HEK293 (cell line): ENCODE data around the gene AFF1.
A peak's percentile ranks its signal among the peaks of the same experiment; 100 is the strongest.

Experiments
- CTCF ChIA-PET: fragments of 350-600 bp; formaldehyde crosslinking; extraction: SDS; loops from one replicate; lab custom pipeline; 2021; ENCODE audit warnings: antibody characterized with exemption; lab: Yijun Ruan, JAX
- POLR2A ChIA-PET: fragments of 300-600 bp; formaldehyde crosslinking; extraction: SDS; loops from one replicate; lab custom pipeline; 2020; ENCODE audit warnings: antibody characterized with exemption, inconsistent platforms; lab: Yijun Ruan, JAX
- H3K27ac ChIP-seq: fragments of 200-500 bp; sonication (Bioruptor generic); 2 replicates; pipeline ENCODE4 v1.5.1; 2014; ENCODE audit warnings: low read depth, low read length, control low read depth, inconsistent platforms; ENCODE audit errors: extremely low read depth
- H3K36me3 ChIP-seq, 2 experiments: fragments of 200-500 bp in 1 of 2; sonication (Bioruptor generic) in 1 of 2; 1 replicate in 1 of 2; 2 replicates in 1 of 2; pipeline ENCODE4 v1.5.1; 2014 to 2017; ENCODE audit warnings: inconsistent platforms in 2 of 2, low read length in 2 of 2; ENCODE audit not compliant: control insufficient read depth in 2 of 2, insufficient read depth in 1 of 2
- H3K4me1 ChIP-seq: fragments of 200-500 bp; sonication (Bioruptor generic); 2 replicates; pipeline ENCODE4 v1.5.1; 2014; ENCODE audit warnings: mild to moderate bottlenecking, low read length, inconsistent platforms; ENCODE audit not compliant: control insufficient read depth, insufficient read depth
- H3K4me3 ChIP-seq: 2 replicates; pipeline ENCODE4 v1.5.1; 2011; ENCODE audit warnings: low read depth, mild to moderate bottlenecking, control low read depth, low read length, moderate library complexity
- H3K9me3 ChIP-seq: fragments of 200-500 bp; sonication (Bioruptor generic); 2 replicates; pipeline ENCODE4 v1.5.1; 2014; ENCODE audit warnings: low read depth, low read length, inconsistent platforms; ENCODE audit not compliant: control insufficient read depth, insufficient read depth
- BCL6B ChIP-seq: fragments of 450-650 bp; formaldehyde crosslinking; IDR thresholded peaks from 2 replicates; pipeline ENCODE4 v1.5.1; 2017; ENCODE audit warnings: missing biosample characterization, missing genetic modification characterization
- PRDM1 ChIP-seq: fragments of 450-650 bp; formaldehyde crosslinking; IDR thresholded peaks from 2 replicates; pipeline ENCODE4; 2016; ENCODE audit warnings: missing biosample characterization, missing genetic modification characterization
- TCF7L2 ChIP-seq: IDR thresholded peaks from 2 replicates; pipeline ENCODE4 v1.6.1; 2011; ENCODE audit warnings: low read depth, mild to moderate bottlenecking, inconsistent platforms, low read length, moderate library complexity, borderline replicate concordance
- ZBTB20 ChIP-seq: fragments of 450-650 bp; formaldehyde crosslinking; IDR thresholded peaks from 2 replicates; pipeline ENCODE4 v1.5.1; 2016; ENCODE audit warnings: missing biosample characterization, missing genetic modification characterization
- ZFP3 ChIP-seq: fragments of 450-650 bp; formaldehyde crosslinking; IDR thresholded peaks from 2 replicates; pipeline ENCODE4 v1.5.1; 2016; ENCODE audit warnings: low read depth, missing biosample characterization, missing genetic modification characterization
- ZNF148 ChIP-seq: fragments of 450-650 bp; formaldehyde crosslinking; IDR thresholded peaks from 2 replicates; pipeline ENCODE4 v1.5.0; 2017; ENCODE audit warnings: missing biosample characterization, missing genetic modification characterization, borderline replicate concordance
- ZNF174 ChIP-seq: fragments of 450-650 bp; formaldehyde crosslinking; IDR thresholded peaks from 2 replicates; pipeline ENCODE4 v1.5.0; 2017; ENCODE audit warnings: missing biosample characterization, mild to moderate bottlenecking, missing genetic modification characterization
- ZNF184 ChIP-seq: fragments of 450-650 bp; IDR thresholded peaks from 2 replicates; pipeline ENCODE4 v1.5.1; 2018; ENCODE audit warnings: missing biosample characterization, mild to moderate bottlenecking, missing genetic modification characterization
- ZNF239 ChIP-seq: fragments of 450-650 bp; formaldehyde crosslinking; IDR thresholded peaks from 2 replicates; pipeline ENCODE4 v1.5.1; 2016; ENCODE audit warnings: missing biosample characterization, missing genetic modification characterization
- ZNF362 ChIP-seq: fragments of 450-650 bp; formaldehyde crosslinking; IDR thresholded peaks from 2 replicates; pipeline ENCODE4 v1.5.1; 2016; ENCODE audit warnings: missing biosample characterization, missing genetic modification characterization
- ZNF366 ChIP-seq: fragments of 450-650 bp; formaldehyde crosslinking; conservative IDR thresholded peaks from 2 replicates; pipeline ENCODE4 v1.5.1; 2016; ENCODE audit warnings: missing biosample characterization, missing genetic modification characterization
- ZNF423 ChIP-seq: fragments of 450-650 bp; formaldehyde crosslinking; IDR thresholded peaks from 2 replicates; pipeline ENCODE4 v1.5.1; 2016; ENCODE audit warnings: missing biosample characterization, missing genetic modification characterization
- ZNF433 ChIP-seq: fragments of 450-650 bp; formaldehyde crosslinking; IDR thresholded peaks from 2 replicates; pipeline ENCODE4 v1.5.1; 2016; ENCODE audit warnings: missing biosample characterization, missing genetic modification characterization, low read depth
- ZNF580 ChIP-seq: fragments of 450-650 bp; formaldehyde crosslinking; IDR thresholded peaks from 2 replicates; pipeline ENCODE4 v1.5.1; 2016; ENCODE audit warnings: missing biosample characterization, missing genetic modification characterization
- ZNF596 ChIP-seq: fragments of 450-650 bp; IDR thresholded peaks from 2 replicates; pipeline ENCODE4 v1.5.0; 2018; ENCODE audit warnings: missing biosample characterization, mild to moderate bottlenecking, missing genetic modification characterization, moderate library complexity
- ZNF701 ChIP-seq: fragments of 450-650 bp; formaldehyde crosslinking; IDR thresholded peaks from 2 replicates; pipeline ENCODE4 v1.5.1; 2016; ENCODE audit warnings: missing biosample characterization, missing genetic modification characterization
- ZNF707 ChIP-seq: fragments of 450-650 bp; formaldehyde crosslinking; IDR thresholded peaks from 2 replicates; pipeline ENCODE4 v1.5.1; 2016; ENCODE audit warnings: missing biosample characterization, missing genetic modification characterization
- ZSCAN16 ChIP-seq: fragments of 450-650 bp; formaldehyde crosslinking; IDR thresholded peaks from 2 replicates; pipeline ENCODE4 v1.5.1; 2016; ENCODE audit warnings: missing biosample characterization, missing genetic modification characterization
- TF ChIP-seq, protein P1 (sequence below): fragments of 450-650 bp; formaldehyde crosslinking; IDR thresholded peaks from 2 replicates; pipeline ENCODE4 v1.5.1; 2016; ENCODE audit warnings: missing biosample characterization, missing genetic modification characterization
- TF ChIP-seq, protein P2 (sequence below): fragments of 450-650 bp; formaldehyde crosslinking; IDR thresholded peaks from 2 replicates; pipeline ENCODE4 v1.5.1; 2016; ENCODE audit warnings: missing biosample characterization, missing genetic modification characterization
- TF ChIP-seq, protein P3 (sequence below): fragments of 450-650 bp; formaldehyde crosslinking; IDR thresholded peaks from 2 replicates; pipeline ENCODE4 v1.5.1; 2016; ENCODE audit warnings: missing biosample characterization, missing genetic modification characterization
- TF ChIP-seq, protein P4 (sequence below): fragments of 450-650 bp; formaldehyde crosslinking; IDR thresholded peaks from 2 replicates; pipeline ENCODE4 v1.5.1; 2017; ENCODE audit warnings: missing biosample characterization, missing genetic modification characterization

AFF1 gene

DNA sequence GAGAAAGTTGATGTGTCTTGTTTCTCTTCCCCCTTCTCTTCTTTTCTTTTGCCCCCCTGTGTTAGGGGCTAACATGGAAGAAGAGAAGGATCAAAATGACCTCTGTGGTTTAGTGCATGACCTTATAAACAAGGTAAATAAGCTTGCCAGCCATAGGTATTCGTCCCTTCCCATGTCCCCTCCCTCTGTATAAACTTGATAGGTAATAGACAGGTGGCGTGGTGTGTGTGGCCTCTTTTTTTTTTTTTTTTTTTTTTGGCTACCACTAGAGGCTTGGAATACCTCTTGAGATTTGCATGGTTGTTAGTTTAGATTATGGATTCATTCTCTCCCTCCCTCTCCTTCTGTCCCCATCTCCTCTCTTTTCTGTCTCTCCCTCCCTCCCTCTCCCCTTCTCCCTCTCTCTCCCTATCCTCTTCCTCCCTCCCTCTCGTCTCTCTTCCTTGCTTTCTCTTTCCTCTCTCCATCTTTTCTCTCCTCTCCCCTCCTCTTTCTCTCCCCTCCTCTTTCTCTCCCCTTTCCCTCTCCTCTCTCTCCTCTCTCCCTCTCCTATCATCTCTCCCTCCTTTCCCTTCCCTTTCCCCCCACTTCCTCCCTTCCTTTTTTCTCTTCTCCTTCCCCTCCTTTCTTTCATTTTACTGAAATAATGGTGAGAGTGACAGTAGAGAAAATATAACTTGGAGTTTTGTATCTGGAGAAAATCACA is 134.4 kb downstream of the AFF1 start:
- Histone ChIP-seq H3K9me3 (no peaks in the 10 kb centered on the region), H3K27ac (no peak overlapping the region), H3K4me1 (peaks cover 20% of the 10 kb centered on the region), H3K36me3 (no peaks in the 10 kb centered on the region), H3K4me3 (no peak overlapping the region)
- ChIA-PET POLR2A (no interaction called here), CTCF (interaction anchor here (1.2 kb wide), 1 partner anchor 15 kb away, joined by 3 read pairs; no protein-coding TSS in a partner anchor)
- TF ChIP-seq ZNF423 (tag by site-specific recombination) (no peak), ZNF362 (tag by site-specific recombination) (0 out of 2 replicates have a peak, but pooled peaks have one; percentile 22), ZNF148 (tag by site-specific recombination) (no peak), ZNF701 (tag by site-specific recombination) (no peak), PRDM1 (peak; percentile 100), ZFP3 (tag by site-specific recombination) (no peak), ZNF239 (peak; percentile 79; the same call in 1 of the 2 replicates), ZBTB20 (no peak), ZNF596 (tag by site-specific recombination) (peak; percentile 30; the same call in 1 of the 2 replicates), TCF7L2 (no peak), ZNF580 (no peak), ZNF174 (no peak), ZNF184 (tag by site-specific recombination) (no peak), ZNF433 (tag by site-specific recombination) (no peak), BCL6B (tag by site-specific recombination) (no peak), ZNF707 (tag by site-specific recombination) (no peak), ZSCAN16 (tag by site-specific recombination) (no peak), ZNF366 (peak; percentile 82)
- TF ChIP-seq, protein P1, sequence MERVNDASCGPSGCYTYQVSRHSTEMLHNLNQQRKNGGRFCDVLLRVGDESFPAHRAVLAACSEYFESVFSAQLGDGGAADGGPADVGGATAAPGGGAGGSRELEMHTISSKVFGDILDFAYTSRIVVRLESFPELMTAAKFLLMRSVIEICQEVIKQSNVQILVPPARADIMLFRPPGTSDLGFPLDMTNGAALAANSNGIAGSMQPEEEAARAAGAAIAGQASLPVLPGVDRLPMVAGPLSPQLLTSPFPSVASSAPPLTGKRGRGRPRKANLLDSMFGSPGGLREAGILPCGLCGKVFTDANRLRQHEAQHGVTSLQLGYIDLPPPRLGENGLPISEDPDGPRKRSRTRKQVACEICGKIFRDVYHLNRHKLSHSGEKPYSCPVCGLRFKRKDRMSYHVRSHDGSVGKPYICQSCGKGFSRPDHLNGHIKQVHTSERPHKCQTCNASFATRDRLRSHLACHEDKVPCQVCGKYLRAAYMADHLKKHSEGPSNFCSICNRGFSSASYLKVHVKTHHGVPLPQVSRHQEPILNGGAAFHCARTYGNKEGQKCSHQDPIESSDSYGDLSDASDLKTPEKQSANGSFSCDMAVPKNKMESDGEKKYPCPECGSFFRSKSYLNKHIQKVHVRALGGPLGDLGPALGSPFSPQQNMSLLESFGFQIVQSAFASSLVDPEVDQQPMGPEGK = peak; percentile 46; the same call in 1 of the 2 replicates
- TF ChIP-seq, protein P2, sequence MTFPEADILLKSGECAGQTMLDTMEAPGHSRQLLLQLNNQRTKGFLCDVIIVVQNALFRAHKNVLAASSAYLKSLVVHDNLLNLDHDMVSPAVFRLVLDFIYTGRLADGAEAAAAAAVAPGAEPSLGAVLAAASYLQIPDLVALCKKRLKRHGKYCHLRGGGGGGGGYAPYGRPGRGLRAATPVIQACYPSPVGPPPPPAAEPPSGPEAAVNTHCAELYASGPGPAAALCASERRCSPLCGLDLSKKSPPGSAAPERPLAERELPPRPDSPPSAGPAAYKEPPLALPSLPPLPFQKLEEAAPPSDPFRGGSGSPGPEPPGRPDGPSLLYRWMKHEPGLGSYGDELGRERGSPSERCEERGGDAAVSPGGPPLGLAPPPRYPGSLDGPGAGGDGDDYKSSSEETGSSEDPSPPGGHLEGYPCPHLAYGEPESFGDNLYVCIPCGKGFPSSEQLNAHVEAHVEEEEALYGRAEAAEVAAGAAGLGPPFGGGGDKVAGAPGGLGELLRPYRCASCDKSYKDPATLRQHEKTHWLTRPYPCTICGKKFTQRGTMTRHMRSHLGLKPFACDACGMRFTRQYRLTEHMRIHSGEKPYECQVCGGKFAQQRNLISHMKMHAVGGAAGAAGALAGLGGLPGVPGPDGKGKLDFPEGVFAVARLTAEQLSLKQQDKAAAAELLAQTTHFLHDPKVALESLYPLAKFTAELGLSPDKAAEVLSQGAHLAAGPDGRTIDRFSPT (tag by site-specific recombination) = no peak
- TF ChIP-seq, protein P3, sequence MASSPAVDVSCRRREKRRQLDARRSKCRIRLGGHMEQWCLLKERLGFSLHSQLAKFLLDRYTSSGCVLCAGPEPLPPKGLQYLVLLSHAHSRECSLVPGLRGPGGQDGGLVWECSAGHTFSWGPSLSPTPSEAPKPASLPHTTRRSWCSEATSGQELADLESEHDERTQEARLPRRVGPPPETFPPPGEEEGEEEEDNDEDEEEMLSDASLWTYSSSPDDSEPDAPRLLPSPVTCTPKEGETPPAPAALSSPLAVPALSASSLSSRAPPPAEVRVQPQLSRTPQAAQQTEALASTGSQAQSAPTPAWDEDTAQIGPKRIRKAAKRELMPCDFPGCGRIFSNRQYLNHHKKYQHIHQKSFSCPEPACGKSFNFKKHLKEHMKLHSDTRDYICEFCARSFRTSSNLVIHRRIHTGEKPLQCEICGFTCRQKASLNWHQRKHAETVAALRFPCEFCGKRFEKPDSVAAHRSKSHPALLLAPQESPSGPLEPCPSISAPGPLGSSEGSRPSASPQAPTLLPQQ = no peak
- TF ChIP-seq, protein P4, sequence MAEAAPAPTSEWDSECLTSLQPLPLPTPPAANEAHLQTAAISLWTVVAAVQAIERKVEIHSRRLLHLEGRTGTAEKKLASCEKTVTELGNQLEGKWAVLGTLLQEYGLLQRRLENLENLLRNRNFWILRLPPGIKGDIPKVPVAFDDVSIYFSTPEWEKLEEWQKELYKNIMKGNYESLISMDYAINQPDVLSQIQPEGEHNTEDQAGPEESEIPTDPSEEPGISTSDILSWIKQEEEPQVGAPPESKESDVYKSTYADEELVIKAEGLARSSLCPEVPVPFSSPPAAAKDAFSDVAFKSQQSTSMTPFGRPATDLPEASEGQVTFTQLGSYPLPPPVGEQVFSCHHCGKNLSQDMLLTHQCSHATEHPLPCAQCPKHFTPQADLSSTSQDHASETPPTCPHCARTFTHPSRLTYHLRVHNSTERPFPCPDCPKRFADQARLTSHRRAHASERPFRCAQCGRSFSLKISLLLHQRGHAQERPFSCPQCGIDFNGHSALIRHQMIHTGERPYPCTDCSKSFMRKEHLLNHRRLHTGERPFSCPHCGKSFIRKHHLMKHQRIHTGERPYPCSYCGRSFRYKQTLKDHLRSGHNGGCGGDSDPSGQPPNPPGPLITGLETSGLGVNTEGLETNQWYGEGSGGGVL (tag by site-specific recombination) = peak; percentile 89
